AG04450 (cell line): ENCODE results near the gene KCTD17. TPM values are rescaled to one million over a fixed set of nuclear protein-coding genes. Genes with fewer than 3 reads are reported as not detected.

Source experiments
- CTCF ChIA-PET: fragments of 300-600, 350-600 bp; formaldehyde crosslinking; extraction: SDS; loops from one replicate; lab custom pipeline; 2022; ENCODE audit warnings: antibody characterized with exemption, inconsistent platforms; lab: Charles Lee
- POLR2A ChIA-PET: fragments of 350-600 bp; formaldehyde crosslinking; extraction: SDS; loops from one replicate; lab custom pipeline; 2021; ENCODE audit warnings: antibody characterized with exemption, inconsistent platforms; lab: Yijun Ruan, JAX
- DNase-seq: peaks from one replicate; pipeline ENCODE4 v3.0.0-alpha.2; 2011; ENCODE audit warnings: low read depth, low spot score
- H3K27ac ChIP-seq: one replicate; pipeline ENCODE4 v1.5.1; 2012; ENCODE audit warnings: low read depth, low read length, control low read depth
- H3K27me3 ChIP-seq: one replicate; pipeline ENCODE4 v1.6.0; 2012; ENCODE audit warnings: low read length; ENCODE audit not compliant: control insufficient read depth, insufficient read depth
- H3K4me3 ChIP-seq: 2 replicates; pipeline ENCODE4 v1.5.1; 2011; ENCODE audit warnings: mild to moderate bottlenecking, low read depth, low read length, control low read depth
- H3K9me3 ChIP-seq: 2 replicates; pipeline ENCODE4 v1.5.1; 2012; ENCODE audit warnings: low read length; ENCODE audit not compliant: control insufficient read depth, insufficient read depth
- polyA plus RNA-seq: library from polyadenylated mRNA; depleted of rRNA; stranded (reverse); fragments of >200 nt; gene quantifications from 2 replicates; pipeline ENCODE4 v1.2.3, GENCODE V29; 2011
- TF ChIP-seq, protein P1 (sequence below): IDR thresholded peaks from 2 replicates; pipeline ENCODE4 v1.5.1; 2011; ENCODE audit warnings: low read depth, low read length, control low read depth, inconsistent platforms

The KCTD17 gene
- polyA plus RNA-seq, 1 experiment, result 20.7 TPM

DNA sequence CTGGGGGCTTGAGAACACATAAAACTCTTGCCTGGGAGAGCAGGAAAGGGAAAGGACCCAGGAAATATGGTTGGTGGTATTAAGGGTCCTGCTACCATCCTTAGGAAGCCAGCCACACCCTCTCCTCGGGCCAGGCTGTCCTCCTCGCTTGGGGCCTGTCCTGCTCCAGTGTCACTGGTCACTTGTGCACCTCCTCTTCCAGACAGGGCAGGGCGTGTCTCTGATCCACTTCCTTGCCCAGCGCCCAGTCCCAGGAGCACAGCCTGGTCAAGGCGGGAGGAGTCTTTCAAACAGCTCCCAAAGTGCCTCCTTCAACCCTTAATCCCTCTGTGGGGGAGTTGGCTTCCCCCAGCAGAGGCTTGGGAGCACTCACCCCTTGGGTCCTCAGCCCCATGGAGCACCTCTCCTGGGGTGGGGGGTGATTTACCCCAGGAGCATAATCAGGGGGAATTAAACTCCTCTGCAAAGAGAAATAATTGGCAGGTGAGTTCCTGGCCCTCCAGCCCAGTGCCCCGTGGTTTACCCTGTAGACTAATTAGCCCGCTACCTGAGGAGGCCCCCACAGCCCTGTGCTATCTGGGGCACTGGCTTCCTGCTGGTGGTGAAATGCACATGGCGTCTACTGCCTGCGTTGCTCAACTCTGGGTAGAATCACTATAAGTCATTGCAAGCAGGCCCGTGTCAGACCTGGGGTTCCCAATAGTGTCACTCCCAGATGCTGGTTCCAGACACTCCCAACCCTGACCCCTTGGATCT is 49.9 kb downstream of the KCTD17 start:
- POLR2A ChIA-PET, result no interaction called here
- DNase-seq, result no peak
- CTCF ChIA-PET, result interaction anchor here (0.5 kb wide), 1 partner anchor 86 kb away, joined by 4 read pairs; no protein-coding TSS in a partner anchor
- Histone ChIP-seq H3K9me3 (no peaks in the 10 kb centered on the region), H3K27me3 (peaks cover 58% of the 10 kb centered on the region), H3K27ac (no peak overlapping the region), H3K4me3 (no peak overlapping the region)
- TF ChIP-seq, protein P1, sequence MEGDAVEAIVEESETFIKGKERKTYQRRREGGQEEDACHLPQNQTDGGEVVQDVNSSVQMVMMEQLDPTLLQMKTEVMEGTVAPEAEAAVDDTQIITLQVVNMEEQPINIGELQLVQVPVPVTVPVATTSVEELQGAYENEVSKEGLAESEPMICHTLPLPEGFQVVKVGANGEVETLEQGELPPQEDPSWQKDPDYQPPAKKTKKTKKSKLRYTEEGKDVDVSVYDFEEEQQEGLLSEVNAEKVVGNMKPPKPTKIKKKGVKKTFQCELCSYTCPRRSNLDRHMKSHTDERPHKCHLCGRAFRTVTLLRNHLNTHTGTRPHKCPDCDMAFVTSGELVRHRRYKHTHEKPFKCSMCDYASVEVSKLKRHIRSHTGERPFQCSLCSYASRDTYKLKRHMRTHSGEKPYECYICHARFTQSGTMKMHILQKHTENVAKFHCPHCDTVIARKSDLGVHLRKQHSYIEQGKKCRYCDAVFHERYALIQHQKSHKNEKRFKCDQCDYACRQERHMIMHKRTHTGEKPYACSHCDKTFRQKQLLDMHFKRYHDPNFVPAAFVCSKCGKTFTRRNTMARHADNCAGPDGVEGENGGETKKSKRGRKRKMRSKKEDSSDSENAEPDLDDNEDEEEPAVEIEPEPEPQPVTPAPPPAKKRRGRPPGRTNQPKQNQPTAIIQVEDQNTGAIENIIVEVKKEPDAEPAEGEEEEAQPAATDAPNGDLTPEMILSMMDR, result no peak

DNA sequence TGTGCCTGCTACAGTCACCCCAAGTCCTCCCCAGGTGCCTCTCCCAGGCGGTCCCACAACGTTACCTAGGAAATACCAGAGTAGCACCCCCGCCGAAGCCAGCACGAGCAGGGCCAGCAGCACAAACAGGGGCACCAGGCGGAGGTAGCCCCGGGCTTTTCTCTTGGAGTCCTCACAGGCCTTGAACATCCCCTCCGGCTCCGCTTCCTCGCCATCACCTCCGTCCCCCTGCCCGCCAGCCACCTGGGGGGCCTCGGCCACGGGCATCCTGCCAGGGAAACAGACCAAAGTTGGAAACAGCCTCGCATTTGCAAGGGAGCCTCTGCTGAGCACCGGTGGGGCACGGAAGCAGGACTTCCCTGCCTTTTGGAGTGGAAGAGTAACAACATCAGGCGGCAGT is 51.6 kb downstream of the KCTD17 start:
- no peak for DNase-seq
- H3K4me3 ChIP-seq, result no peak overlapping the region
- H3K9me3 ChIP-seq, result no peaks in the 10 kb centered on the region
- peaks cover 54% of the 10 kb centered on the region for H3K27me3 ChIP-seq
- ChIA-PET CTCF (no interaction called here), POLR2A (no interaction called here)
- TF ChIP-seq, protein P1, result no peak
- no peak overlapping the region for H3K27ac ChIP-seq

DNA sequence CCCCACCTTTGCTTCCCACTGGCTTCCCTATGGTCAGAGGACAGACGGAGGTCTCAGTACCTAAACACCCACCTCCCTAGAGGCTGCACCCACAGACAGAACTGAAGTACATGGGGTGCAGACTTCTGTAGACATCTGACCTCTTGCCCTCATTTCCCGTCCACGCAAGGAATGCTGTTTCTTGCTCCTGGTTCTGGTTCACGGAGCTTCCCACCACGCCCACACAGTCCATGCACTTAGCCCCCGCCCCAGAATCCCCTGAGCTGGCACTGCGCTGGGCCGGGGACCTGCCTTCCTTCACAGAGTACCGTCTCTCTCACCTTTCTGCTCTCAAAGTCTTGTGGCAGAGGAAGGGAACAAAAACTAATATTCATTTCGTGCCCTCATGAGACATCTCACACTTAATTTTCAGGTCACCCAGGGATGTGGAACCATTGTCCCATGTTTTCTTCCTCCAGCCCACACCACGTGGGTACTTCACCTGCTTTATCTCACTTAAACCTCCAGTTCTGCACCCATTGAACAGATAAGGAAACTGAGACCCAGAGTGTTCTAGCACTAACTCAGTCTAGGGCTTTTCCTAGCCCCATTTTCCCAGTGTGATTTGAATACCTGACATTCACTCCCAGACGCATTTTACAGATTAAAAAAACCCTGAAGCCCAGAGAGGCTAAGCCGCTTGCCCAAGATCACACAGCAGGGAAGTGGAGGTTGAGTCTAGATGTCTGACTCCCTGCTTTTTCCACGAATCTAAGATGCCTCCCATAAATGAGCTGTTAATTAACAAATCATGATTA is 52.3 kb downstream of the KCTD17 start:
- H3K27me3 ChIP-seq, result peaks cover 49% of the 10 kb centered on the region
- no peak overlapping the region for H3K27ac ChIP-seq
- TF ChIP-seq, protein P1, result no peak
- ChIA-PET CTCF (no interaction called here), POLR2A (no interaction called here)
- no peak for DNase-seq
- no peak overlapping the region for H3K4me3 ChIP-seq
- no peaks in the 10 kb centered on the region for H3K9me3 ChIP-seq

DNA sequence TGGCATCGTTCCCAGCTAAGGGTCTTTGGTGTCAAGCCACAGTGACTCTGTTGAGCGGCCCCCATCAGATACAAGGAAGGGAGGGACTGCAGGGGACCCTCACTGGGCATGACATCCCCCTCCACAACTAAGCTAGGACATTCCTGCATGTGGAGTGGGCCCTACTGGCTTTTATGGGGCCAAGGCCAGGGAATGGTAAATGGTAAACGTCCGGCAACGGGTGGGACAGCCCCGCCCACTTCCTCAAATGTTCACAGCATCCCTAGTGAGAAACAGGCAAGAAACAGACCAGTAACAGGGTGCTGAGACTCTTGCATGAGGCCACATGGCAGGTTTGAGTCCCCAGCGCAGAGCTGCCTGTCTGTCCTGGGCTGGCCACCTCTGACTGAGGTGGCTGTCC is 53.6 kb downstream of the KCTD17 start:
- ChIA-PET CTCF (no interaction called here), POLR2A (no interaction called here)
- Histone ChIP-seq H3K9me3 (no peaks in the 10 kb centered on the region), H3K4me3 (no peak overlapping the region), H3K27me3 (peaks cover 42% of the 10 kb centered on the region), H3K27ac (no peak overlapping the region)
- TF ChIP-seq, protein P1, result no peak
- DNase-seq, result no peak

DNA sequence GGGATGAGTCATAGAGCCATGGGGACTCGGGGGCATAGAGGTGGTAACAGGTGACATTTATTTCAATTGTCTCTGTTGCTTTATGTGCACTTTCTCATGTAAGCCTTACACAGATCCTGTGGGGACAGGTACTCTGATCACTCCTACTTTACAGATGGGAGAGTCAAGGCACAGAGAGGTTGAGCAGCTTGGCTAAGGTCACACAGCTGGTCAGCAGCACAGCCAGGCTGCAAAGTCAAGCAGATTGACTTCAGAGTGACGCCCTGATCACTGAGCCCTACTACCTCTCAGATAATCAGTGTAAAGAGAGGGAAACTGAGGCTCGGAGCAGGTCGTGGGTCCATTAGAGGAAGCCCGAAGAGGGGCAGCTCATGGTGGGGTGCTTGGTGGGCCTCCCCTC is 54.4 kb downstream of the KCTD17 start:
- POLR2A ChIA-PET, result no interaction called here
- H3K4me3 ChIP-seq, result no peak overlapping the region
- peaks cover 34% of the 10 kb centered on the region for H3K27me3 ChIP-seq
- DNase-seq, result no peak
- no peak overlapping the region for H3K27ac ChIP-seq
- TF ChIP-seq, protein P1, result no peak
- CTCF ChIA-PET, result no interaction called here
- H3K9me3 ChIP-seq, result no peaks in the 10 kb centered on the region
